Mesothelial cell of epicardium (in vitro differentiated cells): ENCODE measurements around the gene NR3C1. TPM values are rescaled to one million over a fixed set of nuclear protein-coding genes. Genes with fewer than 3 reads are reported as not detected.

Source experiments
- DNase-seq, 2 experiments: peaks; one replicate each; pipeline ENCODE4 v3.0.0; 2021; ENCODE audit warnings: low spot score in 2 of 2; ENCODE audit not compliant: unreplicated experiment in 2 of 2
- H3K27ac Mint-ChIP-seq: 2 replicates; pipeline ENCODE4 v1.8.0; 2021; ENCODE audit warnings: mixed read lengths
- H3K27me3 Mint-ChIP-seq: 2 replicates; pipeline ENCODE4 v1.8.0; 2021; ENCODE audit warnings: low read depth, mixed read lengths
- H3K36me3 Mint-ChIP-seq: 2 replicates; pipeline ENCODE4 v1.8.0; 2021; ENCODE audit warnings: mixed read lengths
- H3K4me1 Mint-ChIP-seq: 2 replicates; pipeline ENCODE4 v1.8.0; 2021; ENCODE audit warnings: mixed read lengths
- H3K4me3 Mint-ChIP-seq: 2 replicates; pipeline ENCODE4 v1.8.0; 2021; ENCODE audit warnings: mild to moderate bottlenecking, moderate library complexity, mixed read lengths
- H3K9me3 Mint-ChIP-seq: 2 replicates; pipeline ENCODE4 v1.8.0; 2021; ENCODE audit warnings: mixed read lengths
- total RNA-seq: library from RNA; stranded (reverse); gene quantifications from 3 replicates; pipeline ENCODE4 v1.2.1, GENCODE V29; 2021
- TF ChIP-seq, protein P1 (sequence below): fragments of 200-600 bp; sonication (generic); IDR thresholded peaks from one replicate; pipeline ENCODE4 v1.5.0; 2021; ENCODE audit warnings: antibody characterized with exemption; ENCODE audit not compliant: unreplicated experiment

The NR3C1 gene
- total RNA-seq, 1 donor from 2014 or later, result 29.2 TPM

GRCh38 chr5:143396353-143396940 is 7.0 kb downstream of the NR3C1 start:
- H3K27ac Mint-ChIP-seq, result no peak overlapping the region
- DNase-seq, result no peak
- TF ChIP-seq, protein P1, sequence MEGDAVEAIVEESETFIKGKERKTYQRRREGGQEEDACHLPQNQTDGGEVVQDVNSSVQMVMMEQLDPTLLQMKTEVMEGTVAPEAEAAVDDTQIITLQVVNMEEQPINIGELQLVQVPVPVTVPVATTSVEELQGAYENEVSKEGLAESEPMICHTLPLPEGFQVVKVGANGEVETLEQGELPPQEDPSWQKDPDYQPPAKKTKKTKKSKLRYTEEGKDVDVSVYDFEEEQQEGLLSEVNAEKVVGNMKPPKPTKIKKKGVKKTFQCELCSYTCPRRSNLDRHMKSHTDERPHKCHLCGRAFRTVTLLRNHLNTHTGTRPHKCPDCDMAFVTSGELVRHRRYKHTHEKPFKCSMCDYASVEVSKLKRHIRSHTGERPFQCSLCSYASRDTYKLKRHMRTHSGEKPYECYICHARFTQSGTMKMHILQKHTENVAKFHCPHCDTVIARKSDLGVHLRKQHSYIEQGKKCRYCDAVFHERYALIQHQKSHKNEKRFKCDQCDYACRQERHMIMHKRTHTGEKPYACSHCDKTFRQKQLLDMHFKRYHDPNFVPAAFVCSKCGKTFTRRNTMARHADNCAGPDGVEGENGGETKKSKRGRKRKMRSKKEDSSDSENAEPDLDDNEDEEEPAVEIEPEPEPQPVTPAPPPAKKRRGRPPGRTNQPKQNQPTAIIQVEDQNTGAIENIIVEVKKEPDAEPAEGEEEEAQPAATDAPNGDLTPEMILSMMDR, result no peak
- peaks cover 11% of the 10 kb centered on the region for H3K36me3 Mint-ChIP-seq
- no peaks in the 10 kb centered on the region for H3K9me3 Mint-ChIP-seq
- H3K27me3 Mint-ChIP-seq, result peaks cover 12% of the 10 kb centered on the region
- peaks cover 49% of the 10 kb centered on the region for H3K4me1 Mint-ChIP-seq
- H3K4me3 Mint-ChIP-seq, result peak overlapping the region; percentile 11

DNA sequence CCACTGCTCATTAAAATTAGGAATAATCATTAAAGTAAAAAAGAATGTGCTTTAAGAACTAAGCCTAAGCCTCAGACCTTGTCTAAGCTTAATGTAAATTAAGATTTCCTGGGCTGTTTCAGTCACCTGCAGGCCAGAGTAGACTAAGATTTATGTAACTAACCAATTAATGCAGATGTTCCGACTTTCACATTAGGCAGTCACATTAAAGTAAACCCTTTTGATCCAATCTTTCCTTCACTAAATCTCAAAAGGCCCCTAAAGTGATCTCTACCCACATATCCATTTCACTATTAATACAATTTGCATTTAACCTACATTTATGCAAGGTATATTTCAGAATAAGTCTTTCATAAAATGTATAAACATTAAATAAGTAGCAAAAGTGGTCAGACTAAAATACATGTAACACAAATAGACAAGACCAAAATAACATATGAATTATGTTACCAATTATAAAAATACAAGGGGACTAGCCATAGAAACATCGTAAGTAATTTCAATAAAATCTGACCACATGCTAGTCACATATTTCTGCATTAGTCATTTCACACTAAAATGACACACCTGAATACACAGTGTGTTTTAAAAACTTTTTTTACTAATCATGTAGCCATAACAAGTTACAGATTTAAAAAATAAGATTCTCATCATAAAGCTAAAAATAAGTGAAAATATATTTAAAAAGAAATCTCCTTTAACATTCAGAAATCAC is 7.7 kb downstream of the NR3C1 start:
- Mint-ChIP-seq H3K36me3 (peaks cover 11% of the 10 kb centered on the region), H3K27ac (no peak overlapping the region), H3K4me1 (peaks cover 43% of the 10 kb centered on the region), H3K4me3 (peak overlapping the region; percentile 11), H3K27me3 (peaks cover 7% of the 10 kb centered on the region), H3K9me3 (no peaks in the 10 kb centered on the region)
- no peak for DNase-seq
- TF ChIP-seq, protein P1, result no peak

GRCh38 chr5:143393524-143393923 is 10.0 kb downstream of the NR3C1 start:
- Mint-ChIP-seq H3K4me3 (no peak overlapping the region), H3K27ac (no peak overlapping the region), H3K9me3 (no peaks in the 10 kb centered on the region), H3K36me3 (no peaks in the 10 kb centered on the region), H3K4me1 (peaks cover 26% of the 10 kb centered on the region), H3K27me3 (no peaks in the 10 kb centered on the region)
- DNase-seq, result no peak
- TF ChIP-seq, protein P1, result no peak

- no peak overlapping the region for H3K27ac Mint-ChIP-seq
- H3K4me3 Mint-ChIP-seq, result no peak overlapping the region
- no peak for DNase-seq
- H3K36me3 Mint-ChIP-seq, result peaks cover 10% of the 10 kb centered on the region
- peaks cover 11% of the 10 kb centered on the region for H3K9me3 Mint-ChIP-seq
- H3K4me1 Mint-ChIP-seq, result peaks cover 10% of the 10 kb centered on the region
- TF ChIP-seq, protein P1, result no peak
- H3K27me3 Mint-ChIP-seq, result no peaks in the 10 kb centered on the region
These were observed 12.5 kb downstream of the NR3C1 start for GRCh38 chr5:143390941-143391340.

DNA sequence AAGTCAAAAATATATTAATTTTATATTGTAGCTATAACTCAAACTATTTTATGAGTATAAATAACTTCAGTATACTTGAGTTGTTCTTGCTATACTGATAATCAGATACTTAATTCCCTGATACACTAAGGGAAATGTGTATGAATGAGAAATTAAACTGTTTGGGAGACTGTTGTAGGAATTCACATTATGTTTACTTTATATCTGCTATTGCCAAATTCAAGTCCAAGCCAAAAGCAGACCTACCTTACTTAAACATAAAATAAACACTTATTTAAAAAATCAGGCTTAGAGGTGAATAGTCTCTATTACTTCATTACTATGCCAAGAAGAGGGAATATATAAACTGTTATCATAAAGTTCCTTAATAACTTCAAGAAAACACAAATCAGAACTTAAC is 13.2 kb downstream of the NR3C1 start:
- Mint-ChIP-seq H3K27ac (no peak overlapping the region), H3K4me3 (no peak overlapping the region), H3K27me3 (no peaks in the 10 kb centered on the region), H3K36me3 (peaks cover 17% of the 10 kb centered on the region), H3K9me3 (peaks cover 18% of the 10 kb centered on the region), H3K4me1 (peaks cover 5% of the 10 kb centered on the region)
- TF ChIP-seq, protein P1, result no peak
- no peak for DNase-seq
